PC-3 (cell line): ENCODE results near the gene PMF1. TPM values are rescaled to one million over a fixed set of nuclear protein-coding genes. Genes with fewer than 3 reads are reported as not detected.

Experiments used
- ATAC-seq: fragments of 200-7000 bp; cut with Tn5 transposase; 2 replicates; pipeline ENCODE4 v1.9.1; 2020; ENCODE audit warnings: mild to moderate bottlenecking, moderate library complexity
- BruUV-seq: library from RNA; stranded (reverse); fragments of 400-500 nt; replicated peaks from 2 replicates; lab custom pipeline; 2021; lab: Mats Ljungman, UMichigan
- CTCF ChIA-PET: fragments of 300-600 bp; sonication (Branson Sonifier 250); formaldehyde crosslinking; loops from one replicate; lab custom pipeline; 2022; ENCODE audit warnings: antibody characterized with exemption; lab: Charles Lee
- POLR2A ChIA-PET: fragments of 300-600 bp; sonication (Branson Sonifier 250); formaldehyde crosslinking; loops from one replicate; lab custom pipeline; 2022; ENCODE audit warnings: antibody characterized with exemption; ENCODE audit not compliant: unreplicated experiment; lab: Charles Lee
- DNase-seq: peaks from one replicate; pipeline ENCODE4 v3.0.0-alpha.2; 2015
- H2AFZ ChIP-seq: fragments of 300-600 bp; sonication (generic); 2 replicates; pipeline ENCODE4 v1.6.0; 2016; ENCODE audit warnings: antibody characterized with exemption, low read length
- H3F3A ChIP-seq: fragments of 300-600 bp; sonication (generic); one replicate; pipeline ENCODE4 v1.6.0; 2017; ENCODE audit warnings: antibody characterized with exemption, low read length, control low read depth, mild to moderate bottlenecking; ENCODE audit not compliant: unreplicated experiment
- H3K27ac ChIP-seq: fragments of 300-600 bp; sonication (generic); 2 replicates; pipeline ENCODE4 v1.5.1; 2016; ENCODE audit warnings: mild to moderate bottlenecking, low read length
- H3K27me3 ChIP-seq: fragments of 300-600 bp; sonication (generic); 2 replicates; pipeline ENCODE4 v1.6.1; 2016; ENCODE audit warnings: low read length, mixed read lengths
- H3K36me3 ChIP-seq: fragments of 300-600 bp; sonication (generic); 2 replicates; pipeline ENCODE4 v1.6.1; 2016; ENCODE audit warnings: low read depth, mixed run types, low read length, mixed read lengths
- H3K4me1 ChIP-seq: fragments of 300-600 bp; sonication (generic); 2 replicates; pipeline ENCODE4 v1.5.1; 2016; ENCODE audit warnings: low read length; ENCODE audit not compliant: insufficient read depth
- H3K4me2 ChIP-seq: fragments of 300-600 bp; sonication (generic); 2 replicates; pipeline ENCODE4 v1.6.0; 2016; ENCODE audit warnings: low read length
- H3K4me3 ChIP-seq: fragments of 300-600 bp; sonication (generic); 2 replicates; pipeline ENCODE4 v1.5.1; 2016; ENCODE audit warnings: mild to moderate bottlenecking, low read length, mixed read lengths
- H3K79me2 ChIP-seq: fragments of 300-600 bp; sonication (generic); 2 replicates; pipeline ENCODE4 v1.6.1; 2017; ENCODE audit warnings: low read length, mixed read lengths
- H3K9ac ChIP-seq: fragments of 300-600 bp; sonication (generic); 2 replicates; pipeline ENCODE4 v1.6.0; 2016; ENCODE audit warnings: mild to moderate bottlenecking, low read length
- H3K9me2 ChIP-seq: fragments of 300-600 bp; sonication (generic); replicated peaks from 2 replicates; pipeline ENCODE4 v1.6.1; 2016; ENCODE audit warnings: mixed run types, low read length, mixed read lengths
- H3K9me3 ChIP-seq: fragments of 300-600 bp; sonication (generic); 2 replicates; pipeline ENCODE4 v1.6.1; 2016; ENCODE audit warnings: low read length, mixed read lengths
- H4K20me1 ChIP-seq: fragments of 300-600 bp; sonication (generic); 2 replicates; pipeline ENCODE4 v1.6.1; 2016; ENCODE audit warnings: low read length, mixed read lengths
- EZH2 ChIP-seq: fragments of 300-600 bp; sonication (generic); IDR thresholded peaks from one replicate; pipeline ENCODE4 v1.6.1; 2017; ENCODE audit warnings: antibody characterized with exemption, mild to moderate bottlenecking, low read length; ENCODE audit not compliant: unreplicated experiment
- EZH2phosphoT487 ChIP-seq: fragments of 300-600 bp; sonication (generic); IDR thresholded peaks from 2 replicates; pipeline ENCODE4 v1.6.1; 2018; ENCODE audit warnings: mild to moderate bottlenecking, antibody characterized with exemption, low read length, borderline replicate concordance
- intact Hi-C: fragments of 100-400 bp; cut with micrococcal nuclease; formaldehyde crosslinking; loops from 2 replicates; pipeline ENCODE4 v1.9.0; 2023
- total RNA-seq: library from RNA; depleted of rRNA; stranded (reverse); fragments of >200 nt; gene quantifications from 2 replicates; pipeline ENCODE4 v1.2.3, GENCODE V29; 2014
- TF ChIP-seq, protein P1 (sequence below): fragments of 300-600 bp; sonication (generic); conservative IDR thresholded peaks from 2 replicates; pipeline ENCODE4 v1.5.1; 2017; ENCODE audit warnings: antibody characterized with exemption, low read depth, mild to moderate bottlenecking, low read length

Gene PMF1
- total RNA-seq, 1 experiment from 2014 or later = 131 TPM

- H3K4me3 ChIP-seq = no peak overlapping the region
- no peaks in the 10 kb centered on the region for H3K27me3 ChIP-seq
- H3K9me2 ChIP-seq = no peaks in the 10 kb centered on the region
- no peak for ATAC-seq
- H2AFZ ChIP-seq = no peak overlapping the region
- H3F3A ChIP-seq = no peaks in the 10 kb centered on the region
- no peak for TF ChIP-seq EZH2phosphoT487
- TF ChIP-seq, protein P1, sequence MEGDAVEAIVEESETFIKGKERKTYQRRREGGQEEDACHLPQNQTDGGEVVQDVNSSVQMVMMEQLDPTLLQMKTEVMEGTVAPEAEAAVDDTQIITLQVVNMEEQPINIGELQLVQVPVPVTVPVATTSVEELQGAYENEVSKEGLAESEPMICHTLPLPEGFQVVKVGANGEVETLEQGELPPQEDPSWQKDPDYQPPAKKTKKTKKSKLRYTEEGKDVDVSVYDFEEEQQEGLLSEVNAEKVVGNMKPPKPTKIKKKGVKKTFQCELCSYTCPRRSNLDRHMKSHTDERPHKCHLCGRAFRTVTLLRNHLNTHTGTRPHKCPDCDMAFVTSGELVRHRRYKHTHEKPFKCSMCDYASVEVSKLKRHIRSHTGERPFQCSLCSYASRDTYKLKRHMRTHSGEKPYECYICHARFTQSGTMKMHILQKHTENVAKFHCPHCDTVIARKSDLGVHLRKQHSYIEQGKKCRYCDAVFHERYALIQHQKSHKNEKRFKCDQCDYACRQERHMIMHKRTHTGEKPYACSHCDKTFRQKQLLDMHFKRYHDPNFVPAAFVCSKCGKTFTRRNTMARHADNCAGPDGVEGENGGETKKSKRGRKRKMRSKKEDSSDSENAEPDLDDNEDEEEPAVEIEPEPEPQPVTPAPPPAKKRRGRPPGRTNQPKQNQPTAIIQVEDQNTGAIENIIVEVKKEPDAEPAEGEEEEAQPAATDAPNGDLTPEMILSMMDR = no peak
- no peak for TF ChIP-seq EZH2
- no peak for DNase-seq
- no peak overlapping the region for H3K4me2 ChIP-seq
- H3K27ac ChIP-seq = no peak overlapping the region
- intact Hi-C loops = no loop called here
- H3K36me3 ChIP-seq = peaks cover 22% of the 10 kb centered on the region
- H3K9ac ChIP-seq = no peak overlapping the region
- no peaks in the 10 kb centered on the region for H4K20me1 ChIP-seq
- H3K79me2 ChIP-seq = no peaks in the 10 kb centered on the region
- ChIA-PET POLR2A (no interaction called here), CTCF (no interaction called here)
- peaks cover 16% of the 10 kb centered on the region for H3K4me1 ChIP-seq
- no TSS peak for BruUV-seq
- H3K9me3 ChIP-seq = no peaks in the 10 kb centered on the region
Observed at GRCh38 chr1:156238248-156238647, 25.4 kb downstream of the PMF1 start.

DNA sequence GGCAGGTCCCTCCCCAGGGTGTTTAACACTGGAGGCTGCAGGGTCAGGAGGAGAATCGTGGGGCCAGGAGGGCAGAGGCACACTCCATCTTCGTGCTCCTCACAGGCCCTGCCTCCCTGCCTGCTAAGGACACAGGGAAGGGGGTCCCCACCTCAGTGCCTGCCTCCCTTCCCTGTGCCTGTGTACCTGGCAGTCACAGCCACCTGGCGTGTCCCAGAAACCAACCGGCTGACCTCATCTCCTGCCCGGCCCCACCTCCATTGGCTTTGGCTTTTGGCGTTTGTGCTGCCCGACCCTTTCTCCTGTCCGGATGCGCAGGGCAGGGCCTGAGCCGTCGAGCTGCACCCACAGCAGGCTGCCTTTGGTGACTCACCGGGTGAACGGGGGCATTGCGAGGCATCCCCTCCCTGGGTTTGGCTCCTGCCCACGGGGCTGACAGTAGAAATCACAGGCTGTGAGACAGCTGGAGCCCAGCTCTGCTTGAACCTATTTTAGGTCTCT lies 28.6 kb downstream of the PMF1 start:
- Histone ChIP-seq H3K36me3 (peaks cover 16% of the 10 kb centered on the region), H3K9me3 (no peaks in the 10 kb centered on the region), H3K4me1 (peaks cover 15% of the 10 kb centered on the region), H3F3A (no peaks in the 10 kb centered on the region), H3K9ac (no peak overlapping the region), H3K4me3 (no peak overlapping the region), H3K27me3 (no peaks in the 10 kb centered on the region), H3K79me2 (no peaks in the 10 kb centered on the region), H3K27ac (0 out of 2 replicates have a peak overlapping the region, but pooled peaks have one; percentile 0), H2AFZ (no peak overlapping the region), H4K20me1 (no peaks in the 10 kb centered on the region), H3K9me2 (no peaks in the 10 kb centered on the region), H3K4me2 (peak overlapping the region; percentile 38)
- intact Hi-C loops = no loop called here
- BruUV-seq = no TSS peak
- ATAC-seq (peak; percentile 81), DNase-seq (peak; percentile 85)
- CTCF ChIA-PET = interaction anchor here (0.6 kb wide), 1 partner anchor 118 kb away, joined by 3 read pairs; no protein-coding TSS in a partner anchor
- TF ChIP-seq EZH2 (no peak), EZH2phosphoT487 (no peak)
- TF ChIP-seq, protein P1 = no peak
- POLR2A ChIA-PET = interaction anchor here (0.5 kb wide), 1 partner anchor 103 kb away, joined by 3 read pairs; no protein-coding TSS in a partner anchor

DNA sequence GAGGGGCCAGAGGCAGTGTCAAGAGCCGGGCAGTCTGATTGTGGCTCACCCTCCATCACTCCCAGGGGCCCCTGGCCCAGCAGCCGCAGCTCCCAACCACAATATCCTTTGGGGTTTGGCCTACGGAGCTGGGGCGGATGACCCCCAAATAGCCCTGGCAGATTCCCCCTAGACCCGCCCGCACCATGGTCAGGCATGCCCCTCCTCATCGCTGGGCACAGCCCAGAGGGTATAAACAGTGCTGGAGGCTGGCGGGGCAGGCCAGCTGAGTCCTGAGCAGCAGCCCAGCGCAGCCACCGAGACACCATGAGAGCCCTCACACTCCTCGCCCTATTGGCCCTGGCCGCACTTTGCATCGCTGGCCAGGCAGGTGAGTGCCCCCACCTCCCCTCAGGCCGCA lies 29.1 kb downstream of the PMF1 start, which contains the start of gene BGLAP:
Gene BGLAP (plus strand): TSS at position 259 of the 400 bp plus-strand sequence. CDS start 48 bp downstream, at position 307.
- DNase-seq = no peak
- intact Hi-C loops = no loop called here
- CTCF ChIA-PET = no interaction called here
- Histone ChIP-seq H3K9me3 (no peaks in the 10 kb centered on the region), H3F3A (no peaks in the 10 kb centered on the region), H2AFZ (no peak within 1 kb of the TSS), H3K4me2 (peak within 1 kb of the TSS; percentile 38), H3K4me3 (no peak within 1 kb of the TSS), H3K27me3 (no peaks in the 10 kb centered on the region), H3K27ac (0 out of 2 replicates have a peak within 1 kb of the TSS, but pooled peaks have one; percentile 0), H3K9ac (no peak within 1 kb of the TSS), H4K20me1 (no peaks in the 10 kb centered on the region), H3K4me1 (peaks cover 15% of the 10 kb centered on the region), H3K9me2 (no peaks in the 10 kb centered on the region), H3K79me2 (no peaks in the 10 kb centered on the region), H3K36me3 (peaks cover 11% of the 10 kb centered on the region)
- BruUV-seq = no TSS peak
- no peak for TF ChIP-seq EZH2phosphoT487
- TF ChIP-seq, protein P1 = no peak
- no peak for TF ChIP-seq EZH2
- POLR2A ChIA-PET = interaction anchor here (0.5 kb wide), 1 partner anchor 104 kb away, joined by 3 read pairs; no protein-coding TSS in a partner anchor
- ATAC-seq = peak; percentile 1; the same call in 1 of the 2 replicates
